ENCODE measurements around the gene UPF1. TPM values are rescaled to one million over a fixed set of nuclear protein-coding genes. Genes with fewer than 3 reads are reported as not detected.

Gene UPF1
- total RNA-seq, 1 donor from 2014 or later: 71.6 TPM

- H3K27me3 ChIP-seq (ENCODE audit: control insufficient read depth, insufficient read depth, low read length): peaks cover 84% of the 10 kb centered on the region
- no peaks in the 10 kb centered on the region for H3K36me3 ChIP-seq (ENCODE audit: control insufficient read depth, insufficient read depth, low read length)
- DNase-seq (ENCODE audit: low read depth): no peak
- H3K4me3 ChIP-seq (ENCODE audit: low read depth, low read length): no peak overlapping the region
- TF ChIP-seq CTCF (IDR thresholded peaks at IDR 0.05; ENCODE audit: insufficient read depth, low read length, poor library complexity, severe bottlenecking): no peak
Observed at GRCh38 chr19:18788529-18789421, 43.0 kb upstream of the UPF1 start.

DNA sequence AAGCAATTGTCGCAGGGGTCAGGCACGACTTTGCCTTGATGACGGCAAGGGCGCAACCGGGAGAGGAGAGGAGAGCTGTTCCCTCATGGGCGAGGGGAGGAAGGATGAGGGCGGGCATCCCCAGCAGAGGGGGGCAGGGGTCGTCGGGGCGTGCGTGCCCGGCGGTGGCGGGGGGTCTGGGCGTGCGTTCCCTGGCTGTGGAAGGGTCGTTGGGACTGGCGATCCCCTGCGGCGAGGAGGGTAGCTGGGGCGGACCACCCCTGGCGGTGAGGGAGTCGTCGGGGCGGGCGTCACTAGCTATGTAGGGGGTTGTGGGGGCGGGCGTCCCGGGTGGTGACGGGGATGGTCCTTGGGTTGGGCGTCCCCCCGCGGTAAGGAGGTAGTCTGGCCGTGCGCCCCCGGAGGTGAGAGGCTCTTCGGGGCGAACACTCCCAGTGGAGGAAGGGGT, 42.3 kb upstream of the UPF1 start:
- no peak for DNase-seq (ENCODE audit: low read depth)
- no peak overlapping the region for H3K4me3 ChIP-seq (ENCODE audit: low read depth, low read length)
- H3K36me3 ChIP-seq (ENCODE audit: control insufficient read depth, insufficient read depth, low read length): no peaks in the 10 kb centered on the region
- TF ChIP-seq CTCF (IDR thresholded peaks at IDR 0.05; ENCODE audit: insufficient read depth, low read length, poor library complexity, severe bottlenecking): no peak
- peaks cover 79% of the 10 kb centered on the region for H3K27me3 ChIP-seq (ENCODE audit: control insufficient read depth, insufficient read depth, low read length)

GRCh38 chr19:18789883-18790565, 41.7 kb upstream of the UPF1 start:
- TF ChIP-seq CTCF (IDR thresholded peaks at IDR 0.05; ENCODE audit: insufficient read depth, low read length, poor library complexity, severe bottlenecking): no peak
- Histone ChIP-seq H3K4me3 (ENCODE audit: low read depth, low read length) (no peak overlapping the region), H3K27me3 (ENCODE audit: control insufficient read depth, insufficient read depth, low read length) (peaks cover 74% of the 10 kb centered on the region), H3K36me3 (ENCODE audit: control insufficient read depth, insufficient read depth, low read length) (no peaks in the 10 kb centered on the region)
- DNase-seq (ENCODE audit: low read depth): no peak

- H3K4me3 ChIP-seq (ENCODE audit: low read depth, low read length): no peak within 1 kb of the TSS
- no peaks in the 10 kb centered on the region for H3K36me3 ChIP-seq (ENCODE audit: control insufficient read depth, insufficient read depth, low read length)
- TF ChIP-seq CTCF (IDR thresholded peaks at IDR 0.05; ENCODE audit: insufficient read depth, low read length, poor library complexity, severe bottlenecking): no peak
- no peak for DNase-seq (ENCODE audit: low read depth)
- peaks cover 73% of the 10 kb centered on the region for H3K27me3 ChIP-seq (ENCODE audit: control insufficient read depth, insufficient read depth, low read length)
Observed at GRCh38 chr19:18790566-18791314, 41.0 kb upstream of the UPF1 start, which contains the start of gene COMP. Gene COMP (minus strand): TSS chr19:18791305. CDS start chr19:18791269, 36 bp downstream.

DNA sequence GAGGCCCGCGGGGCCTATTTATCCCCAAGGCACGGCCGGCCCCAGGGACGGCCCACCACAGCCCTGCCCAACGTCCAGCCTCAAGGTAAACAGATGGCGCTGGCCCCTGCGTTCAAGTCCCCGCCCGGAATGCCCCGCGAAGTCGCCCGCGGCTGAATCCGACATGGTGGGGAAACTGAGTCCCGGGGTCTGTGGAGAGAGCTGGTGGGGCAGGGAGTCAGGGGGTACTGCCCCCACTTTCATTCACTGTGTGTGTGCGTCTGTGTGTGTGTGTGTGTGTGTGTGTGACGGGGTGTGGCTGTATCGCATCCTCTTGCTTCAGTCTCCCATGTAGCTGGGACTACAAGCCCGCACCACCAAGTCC, 40.5 kb upstream of the UPF1 start:
- Histone ChIP-seq H3K36me3 (ENCODE audit: control insufficient read depth, insufficient read depth, low read length) (no peaks in the 10 kb centered on the region), H3K27me3 (ENCODE audit: control insufficient read depth, insufficient read depth, low read length) (peaks cover 74% of the 10 kb centered on the region), H3K4me3 (ENCODE audit: low read depth, low read length) (no peak overlapping the region)
- no peak for DNase-seq (ENCODE audit: low read depth)
- no peak for TF ChIP-seq CTCF (IDR thresholded peaks at IDR 0.05; ENCODE audit: insufficient read depth, low read length, poor library complexity, severe bottlenecking)
